Measurements from ENCODE around the gene OR2A42. TPM values are rescaled to one million over a fixed set of nuclear protein-coding genes. Genes with fewer than 3 reads are reported as not detected.
"Not testable (repeated sequence)": the region's sequence is repeated elsewhere in the genome, so short reads cannot be mapped to it uniquely, and the experiment has no call there.

Gene OR2A42
- total RNA-seq, 1 experiment from 2014 or later, result 0.21 TPM

DNA sequence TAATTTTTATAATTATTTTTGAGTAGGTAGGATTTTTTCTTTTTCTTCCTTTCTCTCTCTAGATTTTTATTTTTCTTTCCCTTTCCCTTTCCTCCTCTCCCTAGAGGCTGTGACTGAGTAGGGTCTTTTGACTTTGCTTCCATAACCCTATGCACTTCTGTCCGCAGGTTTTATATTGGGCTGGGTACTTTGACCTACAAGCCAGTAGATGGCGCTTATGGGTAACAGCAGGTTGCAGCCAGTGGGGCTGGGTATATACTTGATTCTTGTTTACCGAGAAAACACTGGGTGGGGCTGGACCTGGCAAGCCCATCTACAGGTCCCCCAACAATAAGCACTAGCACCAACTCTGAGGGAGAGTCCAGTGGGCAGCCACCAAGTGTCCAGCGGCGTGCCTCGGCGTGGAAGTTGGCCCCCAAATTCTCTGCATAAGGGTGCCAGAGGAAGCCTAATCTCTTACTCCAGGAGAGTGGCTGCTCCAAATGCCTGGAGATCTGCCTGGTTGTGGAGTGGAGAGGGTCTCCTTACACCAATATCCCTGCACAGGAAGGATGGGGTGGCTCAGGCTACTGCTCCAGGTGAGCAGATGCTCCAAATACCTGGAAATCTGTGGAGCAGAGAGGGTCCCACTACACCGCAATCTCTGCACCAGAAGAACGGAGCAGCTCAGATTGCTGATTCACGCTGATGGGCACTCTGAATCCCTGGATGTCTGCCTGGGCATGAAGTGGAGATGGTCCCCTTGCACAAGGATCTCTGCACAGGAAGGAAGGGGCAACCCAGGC lies 60.8 kb downstream of the OR2A42 start:
- POLR2A ChIA-PET (ENCODE audit: low non-redundant PET); CTCF ChIA-PET: not testable (repeated sequence)
- DNase-seq (ENCODE audit: low spot score), result peak; percentile 41

More for the DNA sequence above, 60.8 kb downstream of the OR2A42 start:
- H3K4me1 ChIP-seq (ENCODE audit: insufficient read depth, low read length, poor library complexity, severe bottlenecking); H3K4me3 ChIP-seq (ENCODE audit: low read depth, low read length, poor library complexity, severe bottlenecking); intact Hi-C loops (cut with micrococcal nuclease; ENCODE audit: unreplicated experiment); BruUV-seq (replicated peaks); H3K9me3 ChIP-seq (ENCODE audit: low read depth, low read length, poor library complexity, severe bottlenecking); H3K27me3 ChIP-seq (replicated peaks; ENCODE audit: insufficient read depth, low read depth, low read length, poor library complexity); H3K27ac ChIP-seq (ENCODE audit: low read depth, low read length, poor library complexity, severe bottlenecking); H3K36me3 ChIP-seq (ENCODE audit: insufficient read depth, low read length, poor library complexity, severe bottlenecking): not testable (repeated sequence)
- TF ChIP-seq, protein P1, sequence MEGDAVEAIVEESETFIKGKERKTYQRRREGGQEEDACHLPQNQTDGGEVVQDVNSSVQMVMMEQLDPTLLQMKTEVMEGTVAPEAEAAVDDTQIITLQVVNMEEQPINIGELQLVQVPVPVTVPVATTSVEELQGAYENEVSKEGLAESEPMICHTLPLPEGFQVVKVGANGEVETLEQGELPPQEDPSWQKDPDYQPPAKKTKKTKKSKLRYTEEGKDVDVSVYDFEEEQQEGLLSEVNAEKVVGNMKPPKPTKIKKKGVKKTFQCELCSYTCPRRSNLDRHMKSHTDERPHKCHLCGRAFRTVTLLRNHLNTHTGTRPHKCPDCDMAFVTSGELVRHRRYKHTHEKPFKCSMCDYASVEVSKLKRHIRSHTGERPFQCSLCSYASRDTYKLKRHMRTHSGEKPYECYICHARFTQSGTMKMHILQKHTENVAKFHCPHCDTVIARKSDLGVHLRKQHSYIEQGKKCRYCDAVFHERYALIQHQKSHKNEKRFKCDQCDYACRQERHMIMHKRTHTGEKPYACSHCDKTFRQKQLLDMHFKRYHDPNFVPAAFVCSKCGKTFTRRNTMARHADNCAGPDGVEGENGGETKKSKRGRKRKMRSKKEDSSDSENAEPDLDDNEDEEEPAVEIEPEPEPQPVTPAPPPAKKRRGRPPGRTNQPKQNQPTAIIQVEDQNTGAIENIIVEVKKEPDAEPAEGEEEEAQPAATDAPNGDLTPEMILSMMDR (conservative IDR thresholded peaks at IDR 0.05; ENCODE audit: low read depth, low read length), result peak; percentile 59

Other genes with a start within 250 kb of the OR2A42 start
- gene OR6B1, start 239.3 kb downstream of the OR2A42 start, total RNA-seq (2021), result not detected in 2 replicates
- not detected in 2 replicates for gene OR2A5, start 190.7 kb downstream of the OR2A42 start, total RNA-seq (2021)
- not detected in 2 replicates for gene OR2A25, start 169.8 kb downstream of the OR2A42 start, total RNA-seq (2021)
- gene OR2A12, start 153.3 kb downstream of the OR2A42 start, total RNA-seq (2021), result not detected in 2 replicates
- not detected in 2 replicates for gene OR2A2, start 130.0 kb downstream of the OR2A42 start, total RNA-seq (2021)
- gene OR2A14, start 116.4 kb downstream of the OR2A42 start, total RNA-seq (2021), result not detected in 2 replicates
- not detected in 2 replicates for gene CTAGE4, start 56.1 kb downstream of the OR2A42 start, total RNA-seq (2021)
- gene ARHGEF35, start 43.8 kb downstream of the OR2A42 start, total RNA-seq (2021), result 3.5 and 4.6 TPM in 2 replicates
- 1.2 and 2.0 TPM in 2 replicates for gene OR2A7, start 25.2 kb upstream of the OR2A42 start, total RNA-seq (2021)
- gene CTAGE8, start 29.7 kb upstream of the OR2A42 start, total RNA-seq (2021), result 2.1 and 2.8 TPM in 2 replicates
- 0.44 and 0.60 TPM in 2 replicates for gene OR2A1, start 72.8 kb upstream of the OR2A42 start, total RNA-seq (2021)
- 9.3 and 9.5 TPM in 2 replicates for gene ARHGEF5, start 115.8 kb upstream of the OR2A42 start, total RNA-seq (2021)
- not detected in 2 replicates for gene NOBOX, start 164.1 kb upstream of the OR2A42 start, total RNA-seq (2021)

Data from A673 (cell line).